PC-3 (cell line): ENCODE measurements around the gene SFSWAP. TPM values are rescaled to one million over a fixed set of nuclear protein-coding genes. Genes with fewer than 3 reads are reported as not detected.
"Not testable (repeated sequence)": the region's sequence is repeated elsewhere in the genome, so short reads cannot be mapped to it uniquely, and the experiment has no call there.

ENCODE experiments used
- ATAC-seq: fragments of 200-7000 bp; cut with Tn5 transposase; 2 replicates; pipeline ENCODE4 v1.9.1; 2020; ENCODE audit warnings: mild to moderate bottlenecking, moderate library complexity
- BruUV-seq: library from RNA; stranded (reverse); fragments of 400-500 nt; replicated peaks from 2 replicates; lab custom pipeline; 2021; lab: Mats Ljungman, UMichigan
- CTCF ChIA-PET: fragments of 300-600 bp; sonication (Branson Sonifier 250); formaldehyde crosslinking; loops from one replicate; lab custom pipeline; 2022; ENCODE audit warnings: antibody characterized with exemption; lab: Charles Lee
- POLR2A ChIA-PET: fragments of 300-600 bp; sonication (Branson Sonifier 250); formaldehyde crosslinking; loops from one replicate; lab custom pipeline; 2022; ENCODE audit warnings: antibody characterized with exemption; ENCODE audit not compliant: unreplicated experiment; lab: Charles Lee
- DNase-seq: peaks from one replicate; pipeline ENCODE4 v3.0.0-alpha.2; 2015
- H2AFZ ChIP-seq: fragments of 300-600 bp; sonication (generic); 2 replicates; pipeline ENCODE4 v1.6.0; 2016; ENCODE audit warnings: antibody characterized with exemption, low read length
- H3F3A ChIP-seq: fragments of 300-600 bp; sonication (generic); one replicate; pipeline ENCODE4 v1.6.0; 2017; ENCODE audit warnings: antibody characterized with exemption, low read length, control low read depth, mild to moderate bottlenecking; ENCODE audit not compliant: unreplicated experiment
- H3K27ac ChIP-seq: fragments of 300-600 bp; sonication (generic); 2 replicates; pipeline ENCODE4 v1.5.1; 2016; ENCODE audit warnings: mild to moderate bottlenecking, low read length
- H3K27me3 ChIP-seq: fragments of 300-600 bp; sonication (generic); 2 replicates; pipeline ENCODE4 v1.6.1; 2016; ENCODE audit warnings: low read length, mixed read lengths
- H3K36me3 ChIP-seq: fragments of 300-600 bp; sonication (generic); 2 replicates; pipeline ENCODE4 v1.6.1; 2016; ENCODE audit warnings: low read depth, mixed run types, low read length, mixed read lengths
- H3K4me1 ChIP-seq: fragments of 300-600 bp; sonication (generic); 2 replicates; pipeline ENCODE4 v1.5.1; 2016; ENCODE audit warnings: low read length; ENCODE audit not compliant: insufficient read depth
- H3K4me2 ChIP-seq: fragments of 300-600 bp; sonication (generic); 2 replicates; pipeline ENCODE4 v1.6.0; 2016; ENCODE audit warnings: low read length
- H3K4me3 ChIP-seq: fragments of 300-600 bp; sonication (generic); 2 replicates; pipeline ENCODE4 v1.5.1; 2016; ENCODE audit warnings: mild to moderate bottlenecking, low read length, mixed read lengths
- H3K79me2 ChIP-seq: fragments of 300-600 bp; sonication (generic); 2 replicates; pipeline ENCODE4 v1.6.1; 2017; ENCODE audit warnings: low read length, mixed read lengths
- H3K9ac ChIP-seq: fragments of 300-600 bp; sonication (generic); 2 replicates; pipeline ENCODE4 v1.6.0; 2016; ENCODE audit warnings: mild to moderate bottlenecking, low read length
- H3K9me2 ChIP-seq: fragments of 300-600 bp; sonication (generic); replicated peaks from 2 replicates; pipeline ENCODE4 v1.6.1; 2016; ENCODE audit warnings: mixed run types, low read length, mixed read lengths
- H3K9me3 ChIP-seq: fragments of 300-600 bp; sonication (generic); 2 replicates; pipeline ENCODE4 v1.6.1; 2016; ENCODE audit warnings: low read length, mixed read lengths
- H4K20me1 ChIP-seq: fragments of 300-600 bp; sonication (generic); 2 replicates; pipeline ENCODE4 v1.6.1; 2016; ENCODE audit warnings: low read length, mixed read lengths
- CTCF ChIP-seq: fragments of 300-600 bp; sonication (generic); conservative IDR thresholded peaks from 2 replicates; pipeline ENCODE4 v1.5.1; 2017; ENCODE audit warnings: antibody characterized with exemption, low read depth, mild to moderate bottlenecking, low read length
- EZH2 ChIP-seq: fragments of 300-600 bp; sonication (generic); IDR thresholded peaks from one replicate; pipeline ENCODE4 v1.6.1; 2017; ENCODE audit warnings: antibody characterized with exemption, mild to moderate bottlenecking, low read length; ENCODE audit not compliant: unreplicated experiment
- EZH2phosphoT487 ChIP-seq: fragments of 300-600 bp; sonication (generic); IDR thresholded peaks from 2 replicates; pipeline ENCODE4 v1.6.1; 2018; ENCODE audit warnings: mild to moderate bottlenecking, antibody characterized with exemption, low read length, borderline replicate concordance
- intact Hi-C: fragments of 100-400 bp; cut with micrococcal nuclease; formaldehyde crosslinking; loops from 2 replicates; pipeline ENCODE4 v1.9.0; 2023
- total RNA-seq: library from RNA; depleted of rRNA; stranded (reverse); fragments of >200 nt; gene quantifications from 2 replicates; pipeline ENCODE4 v1.2.3, GENCODE V29; 2014

The SFSWAP gene
- total RNA-seq, 1 experiment from 2014 or later: 57.5 TPM

GRCh38 chr12:131743410-131743809 lies 32.5 kb downstream of the SFSWAP start:
- H3K4me1 ChIP-seq, H3K4me3 ChIP-seq, H4K20me1 ChIP-seq, H2AFZ ChIP-seq, H3K9me3 ChIP-seq, H3K9ac ChIP-seq, intact Hi-C loops, POLR2A ChIA-PET, H3F3A ChIP-seq, H3K79me2 ChIP-seq, H3K27ac ChIP-seq, BruUV-seq, CTCF ChIA-PET, H3K27me3 ChIP-seq, H3K4me2 ChIP-seq, DNase-seq, ATAC-seq, H3K9me2 ChIP-seq: not testable (repeated sequence)
- H3K36me3 ChIP-seq: peaks cover 64% of the 10 kb centered on the region

- H4K20me1 ChIP-seq, ATAC-seq, H3K4me3 ChIP-seq, H3K79me2 ChIP-seq, H3K4me2 ChIP-seq, CTCF ChIA-PET, intact Hi-C loops, H3K27me3 ChIP-seq, DNase-seq, H3K9me2 ChIP-seq, H3K27ac ChIP-seq, H2AFZ ChIP-seq, POLR2A ChIA-PET, BruUV-seq, H3K9ac ChIP-seq, H3F3A ChIP-seq, H3K9me3 ChIP-seq, H3K4me1 ChIP-seq: not testable (repeated sequence)
- H3K36me3 ChIP-seq: peaks cover 66% of the 10 kb centered on the region
Observed at GRCh38 chr12:131743880-131744279, 33.0 kb downstream of the SFSWAP start.

- H3K9ac ChIP-seq, H3K9me3 ChIP-seq, H3K4me1 ChIP-seq, H3K4me2 ChIP-seq, H3K4me3 ChIP-seq, intact Hi-C loops, BruUV-seq, H4K20me1 ChIP-seq, POLR2A ChIA-PET, H2AFZ ChIP-seq, H3K79me2 ChIP-seq, H3K27ac ChIP-seq, H3K9me2 ChIP-seq, ATAC-seq, DNase-seq, CTCF ChIA-PET, H3K27me3 ChIP-seq, H3F3A ChIP-seq: not testable (repeated sequence)
- peaks cover 67% of the 10 kb centered on the region for H3K36me3 ChIP-seq
Observed at GRCh38 chr12:131744675-131745074, 33.8 kb downstream of the SFSWAP start.

- H3K4me2 ChIP-seq: no peak overlapping the region
- no peaks in the 10 kb centered on the region for H3K79me2 ChIP-seq
- H2AFZ ChIP-seq: no peak overlapping the region
- TF ChIP-seq EZH2phosphoT487 (no peak), EZH2 (no peak), CTCF (no peak)
- peaks cover 57% of the 10 kb centered on the region for H3K36me3 ChIP-seq
- no peaks in the 10 kb centered on the region for H3F3A ChIP-seq
- ChIA-PET CTCF (no interaction called here), POLR2A (no interaction called here)
- H3K27ac ChIP-seq: no peak overlapping the region
- ATAC-seq (no peak), DNase-seq (no peak)
- BruUV-seq: no TSS peak
- no peaks in the 10 kb centered on the region for H3K4me1 ChIP-seq
- H3K4me3 ChIP-seq: no peak overlapping the region
- no peaks in the 10 kb centered on the region for H3K27me3 ChIP-seq
- no peaks in the 10 kb centered on the region for H4K20me1 ChIP-seq
- no peaks in the 10 kb centered on the region for H3K9me3 ChIP-seq
- no peaks in the 10 kb centered on the region for H3K9me2 ChIP-seq
- intact Hi-C loops: no loop called here
- no peak overlapping the region for H3K9ac ChIP-seq
Observed at GRCh38 chr12:131745706-131746105, 34.8 kb downstream of the SFSWAP start.
